Raji (cell line): ENCODE data around the gene CEP112.

ENCODE experiments used
- POLR2A ChIP-seq: IDR thresholded peaks from 2 replicates; pipeline ENCODE4 v1.6.1; 2011; ENCODE audit warnings: low read depth, low read length, control low read depth; ENCODE audit not compliant: insufficient read depth

CEP112 gene

GRCh38 chr17:65754630-65755029 lies 437.3 kb downstream of the CEP112 start:
- TF ChIP-seq POLR2A = no peak

GRCh38 chr17:65754081-65754480 lies 437.9 kb downstream of the CEP112 start:
- TF ChIP-seq POLR2A = no peak

GRCh38 chr17:65753348-65753747 lies 438.6 kb downstream of the CEP112 start:
- no peak for TF ChIP-seq POLR2A

GRCh38 chr17:65751263-65751662 lies 440.7 kb downstream of the CEP112 start:
- no peak for TF ChIP-seq POLR2A

GRCh38 chr17:65750631-65751115 lies 441.3 kb downstream of the CEP112 start:
- TF ChIP-seq POLR2A = no peak

GRCh38 chr17:65750166-65750565 lies 441.8 kb downstream of the CEP112 start:
- no peak for TF ChIP-seq POLR2A

- TF ChIP-seq POLR2A = no peak
Observed at GRCh38 chr17:65749479-65749878, 442.5 kb downstream of the CEP112 start.

GRCh38 chr17:65745241-65745640 lies 446.7 kb downstream of the CEP112 start:
- no peak for TF ChIP-seq POLR2A

GRCh38 chr17:65743308-65743655 lies 448.7 kb downstream of the CEP112 start:
- no peak for TF ChIP-seq POLR2A

GRCh38 chr17:65742403-65743307 lies 449.3 kb downstream of the CEP112 start:
- TF ChIP-seq POLR2A = no peak

GRCh38 chr17:65741710-65742109 lies 450.2 kb downstream of the CEP112 start:
- TF ChIP-seq POLR2A = no peak

GRCh38 chr17:65739034-65739433 lies 452.9 kb downstream of the CEP112 start:
- TF ChIP-seq POLR2A = no peak

- no peak for TF ChIP-seq POLR2A
Observed at GRCh38 chr17:65737451-65737850, 454.5 kb downstream of the CEP112 start.

GRCh38 chr17:65733314-65733713 lies 458.6 kb downstream of the CEP112 start:
- TF ChIP-seq POLR2A = no peak

- no peak for TF ChIP-seq POLR2A
Observed at GRCh38 chr17:65730711-65731169, 461.2 kb downstream of the CEP112 start.

GRCh38 chr17:65729207-65729606 lies 462.7 kb downstream of the CEP112 start:
- TF ChIP-seq POLR2A = no peak
